GM12873 (cell line): ENCODE measurements around the gene MORN5.

Experiments used
- TF ChIP-seq, protein P1 (sequence below): IDR thresholded peaks from 2 replicates; pipeline ENCODE4 v1.5.1; 2012; ENCODE audit warnings: low read depth, mild to moderate bottlenecking, moderate library complexity, low read length, control low read depth; ENCODE audit not compliant: insufficient read depth; ENCODE audit errors: missing control alignments

Gene MORN5

GRCh38 chr9:122248448-122248865 lies 88.7 kb downstream of the MORN5 start:
- TF ChIP-seq, protein P1, sequence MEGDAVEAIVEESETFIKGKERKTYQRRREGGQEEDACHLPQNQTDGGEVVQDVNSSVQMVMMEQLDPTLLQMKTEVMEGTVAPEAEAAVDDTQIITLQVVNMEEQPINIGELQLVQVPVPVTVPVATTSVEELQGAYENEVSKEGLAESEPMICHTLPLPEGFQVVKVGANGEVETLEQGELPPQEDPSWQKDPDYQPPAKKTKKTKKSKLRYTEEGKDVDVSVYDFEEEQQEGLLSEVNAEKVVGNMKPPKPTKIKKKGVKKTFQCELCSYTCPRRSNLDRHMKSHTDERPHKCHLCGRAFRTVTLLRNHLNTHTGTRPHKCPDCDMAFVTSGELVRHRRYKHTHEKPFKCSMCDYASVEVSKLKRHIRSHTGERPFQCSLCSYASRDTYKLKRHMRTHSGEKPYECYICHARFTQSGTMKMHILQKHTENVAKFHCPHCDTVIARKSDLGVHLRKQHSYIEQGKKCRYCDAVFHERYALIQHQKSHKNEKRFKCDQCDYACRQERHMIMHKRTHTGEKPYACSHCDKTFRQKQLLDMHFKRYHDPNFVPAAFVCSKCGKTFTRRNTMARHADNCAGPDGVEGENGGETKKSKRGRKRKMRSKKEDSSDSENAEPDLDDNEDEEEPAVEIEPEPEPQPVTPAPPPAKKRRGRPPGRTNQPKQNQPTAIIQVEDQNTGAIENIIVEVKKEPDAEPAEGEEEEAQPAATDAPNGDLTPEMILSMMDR: no peak
